ENCODE data around the gene SERTAD1.

The SERTAD1 gene

GRCh38 chr19:40450664-40451063, 24.9 kb upstream of the SERTAD1 start:
- TF ChIP-seq, protein P1, sequence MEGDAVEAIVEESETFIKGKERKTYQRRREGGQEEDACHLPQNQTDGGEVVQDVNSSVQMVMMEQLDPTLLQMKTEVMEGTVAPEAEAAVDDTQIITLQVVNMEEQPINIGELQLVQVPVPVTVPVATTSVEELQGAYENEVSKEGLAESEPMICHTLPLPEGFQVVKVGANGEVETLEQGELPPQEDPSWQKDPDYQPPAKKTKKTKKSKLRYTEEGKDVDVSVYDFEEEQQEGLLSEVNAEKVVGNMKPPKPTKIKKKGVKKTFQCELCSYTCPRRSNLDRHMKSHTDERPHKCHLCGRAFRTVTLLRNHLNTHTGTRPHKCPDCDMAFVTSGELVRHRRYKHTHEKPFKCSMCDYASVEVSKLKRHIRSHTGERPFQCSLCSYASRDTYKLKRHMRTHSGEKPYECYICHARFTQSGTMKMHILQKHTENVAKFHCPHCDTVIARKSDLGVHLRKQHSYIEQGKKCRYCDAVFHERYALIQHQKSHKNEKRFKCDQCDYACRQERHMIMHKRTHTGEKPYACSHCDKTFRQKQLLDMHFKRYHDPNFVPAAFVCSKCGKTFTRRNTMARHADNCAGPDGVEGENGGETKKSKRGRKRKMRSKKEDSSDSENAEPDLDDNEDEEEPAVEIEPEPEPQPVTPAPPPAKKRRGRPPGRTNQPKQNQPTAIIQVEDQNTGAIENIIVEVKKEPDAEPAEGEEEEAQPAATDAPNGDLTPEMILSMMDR (IDR thresholded peaks at IDR 0.05; ENCODE audit: low read depth, low read length), result no peak
- no peak overlapping the region for H3K4me3 ChIP-seq (ENCODE audit: low read depth, low read length)
- in situ Hi-C loops (cut with HindIII; ENCODE audit: low sequenced_read_pairs), result no loop called here
- no peak for DNase-seq (ENCODE audit: low read depth, low spot score)

DNA sequence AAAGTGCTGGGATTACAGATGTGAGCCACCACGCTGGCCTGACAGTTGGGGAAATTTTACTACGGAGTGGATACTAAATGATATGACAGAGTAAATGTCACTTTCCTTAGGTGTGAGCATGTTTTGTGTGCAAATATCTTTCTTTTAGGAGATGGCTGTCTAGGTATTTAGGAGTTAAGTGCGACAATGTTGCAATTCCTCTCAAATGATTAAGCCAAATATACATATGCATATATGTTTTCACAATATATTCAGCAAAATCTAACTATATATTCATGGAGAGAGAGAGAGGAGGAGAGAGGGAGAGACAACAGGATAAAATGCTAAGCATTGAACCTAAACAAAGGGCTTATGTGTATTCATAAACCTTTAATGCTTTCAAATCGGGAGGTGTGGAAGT, 23.7 kb upstream of the SERTAD1 start:
- no peak overlapping the region for H3K4me3 ChIP-seq (ENCODE audit: low read depth, low read length)
- in situ Hi-C loops (cut with HindIII; ENCODE audit: low sequenced_read_pairs), result no loop called here
- TF ChIP-seq, protein P1 (IDR thresholded peaks at IDR 0.05; ENCODE audit: low read depth, low read length), result no peak
- DNase-seq (ENCODE audit: low read depth, low spot score), result no peak

DNA sequence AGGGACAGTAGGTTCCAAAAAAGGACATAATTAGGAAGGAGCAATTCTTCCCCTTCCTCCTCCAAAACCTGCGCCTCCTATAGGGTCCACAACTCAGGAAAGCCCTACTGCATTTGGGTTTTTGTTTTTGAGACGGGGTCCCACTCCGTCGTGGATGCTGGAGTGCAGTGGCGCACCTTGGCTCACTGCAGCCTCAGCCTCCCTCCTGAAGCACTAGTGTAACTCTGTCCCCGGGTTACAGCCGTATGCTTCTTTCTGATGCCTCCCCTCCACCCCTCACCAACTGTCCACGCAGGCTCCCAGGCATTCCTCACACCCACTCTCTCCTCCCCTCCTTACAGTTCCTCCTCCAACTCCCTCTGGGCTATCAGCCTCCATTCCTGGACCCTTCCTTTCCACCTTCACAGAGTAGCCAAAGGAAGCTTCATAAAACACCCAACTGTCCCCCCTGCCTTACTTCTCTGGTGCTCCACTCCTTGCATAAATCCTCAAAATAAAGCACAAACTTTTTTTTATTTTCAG, 20.5 kb upstream of the SERTAD1 start:
- no peak overlapping the region for H3K4me3 ChIP-seq (ENCODE audit: low read depth, low read length)
- DNase-seq (ENCODE audit: low read depth, low spot score), result no peak
- in situ Hi-C loops (cut with HindIII; ENCODE audit: low sequenced_read_pairs), result no loop called here
- TF ChIP-seq, protein P1 (IDR thresholded peaks at IDR 0.05; ENCODE audit: low read depth, low read length), result no peak

DNA sequence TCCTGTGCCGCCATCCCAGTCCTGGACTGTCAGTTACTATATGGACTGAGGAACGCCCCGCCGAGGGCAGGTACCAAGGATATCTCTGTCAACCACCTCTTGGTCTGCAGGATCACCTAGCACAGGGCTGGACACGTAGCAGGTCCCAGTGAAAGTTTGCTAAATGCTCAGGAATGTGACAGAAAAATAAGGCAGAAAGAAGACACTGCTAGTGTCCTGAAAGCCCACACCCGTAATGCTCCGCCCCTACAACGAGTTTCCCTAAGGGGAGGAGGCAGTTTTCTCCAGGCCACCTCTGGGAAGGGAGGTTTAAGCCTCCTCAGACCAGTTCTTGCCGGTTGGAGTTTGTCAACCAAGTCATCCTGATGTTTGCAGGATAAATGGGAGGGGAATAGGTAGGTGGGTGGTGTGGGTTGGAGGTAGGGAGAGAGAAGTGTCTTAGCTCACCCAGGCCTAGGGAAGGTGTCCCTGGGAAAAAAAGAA, 20.0 kb upstream of the SERTAD1 start:
- TF ChIP-seq, protein P1 (IDR thresholded peaks at IDR 0.05; ENCODE audit: low read depth, low read length), result no peak
- DNase-seq (ENCODE audit: low read depth, low spot score), result no peak
- in situ Hi-C loops (cut with HindIII; ENCODE audit: low sequenced_read_pairs), result no loop called here
- H3K4me3 ChIP-seq (ENCODE audit: low read depth, low read length), result no peak overlapping the region

DNA sequence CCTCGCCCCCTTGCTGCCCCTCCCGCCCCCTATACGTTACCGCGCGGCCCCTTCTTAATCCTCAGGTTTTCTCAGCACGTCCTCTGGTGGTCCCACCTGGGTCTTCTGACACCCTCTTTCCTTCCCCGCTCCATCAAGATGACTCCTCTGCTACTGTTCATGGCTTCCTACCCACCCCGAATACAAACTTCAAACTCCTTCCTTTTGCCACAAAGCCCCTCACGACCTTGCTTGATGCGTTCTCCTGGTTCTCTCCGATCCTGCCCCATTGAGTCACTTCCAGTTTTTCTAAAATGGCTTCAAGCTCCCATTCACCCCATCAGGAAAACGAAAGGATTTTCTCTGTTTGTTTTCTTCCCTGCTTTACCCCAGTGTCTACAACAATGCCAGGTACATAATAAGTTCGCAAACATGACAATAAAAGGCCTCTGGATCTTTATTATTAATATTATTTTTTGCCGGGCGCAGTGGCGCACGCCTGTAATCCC, 19.1 kb upstream of the SERTAD1 start:
- peak overlapping the region; percentile 100 for H3K4me3 ChIP-seq (ENCODE audit: low read depth, low read length)
- DNase-seq (ENCODE audit: low read depth, low spot score), result no peak
- in situ Hi-C loops (cut with HindIII; ENCODE audit: low sequenced_read_pairs), result no loop called here
- TF ChIP-seq, protein P1 (IDR thresholded peaks at IDR 0.05; ENCODE audit: low read depth, low read length), result peak; percentile 35

GRCh38 chr19:40444000-40444824, 18.4 kb upstream of the SERTAD1 start, which contains the start of gene SERTAD3:
Gene SERTAD3 (minus strand): TSS chr19:40444335. CDS start chr19:40442080, 2,255 bp downstream.
- H3K4me3 ChIP-seq (ENCODE audit: low read depth, low read length), result peak within 1 kb of the TSS; percentile 100
- TF ChIP-seq, protein P1 (IDR thresholded peaks at IDR 0.05; ENCODE audit: low read depth, low read length), result no peak
- DNase-seq (ENCODE audit: low read depth, low spot score), result peak; percentile 97
- in situ Hi-C loops (cut with HindIII; ENCODE audit: low sequenced_read_pairs), result no loop called here
